OCI-LY7 (cell line): Measurements from ENCODE around the gene EPB41L1. TPM values are rescaled to one million over a fixed set of nuclear protein-coding genes. Genes with fewer than 3 reads are reported as not detected.

ENCODE experiments used
- BruUV-seq: library from RNA; stranded (reverse); fragments of 400-500 nt; replicated peaks from 2 replicates; lab custom pipeline; 2021; lab: Mats Ljungman, UMichigan
- CTCF ChIA-PET: fragments of 300-600 bp; sonication (Branson Sonifier 250); formaldehyde crosslinking; loops from one replicate; lab custom pipeline; 2022; ENCODE audit warnings: antibody characterized with exemption; ENCODE audit not compliant: unreplicated experiment; lab: Charles Lee
- POLR2A ChIA-PET: fragments of 300-600 bp; sonication (Branson Sonifier 250); formaldehyde crosslinking; loops from one replicate; lab custom pipeline; 2022; ENCODE audit warnings: antibody characterized with exemption; lab: Charles Lee
- DNase-seq: peaks from one replicate; pipeline ENCODE4 v3.0.0-alpha.2; 2015; ENCODE audit warnings: low spot score
- H2AFZ ChIP-seq: fragments of 200-600 bp; sonication (generic), shearing (Covaris generic); 2 replicates; pipeline ENCODE4 v1.6.1; 2014; ENCODE audit warnings: mild to moderate bottlenecking, antibody characterized with exemption, low read length, moderate library complexity
- H3K27ac ChIP-seq: fragments of 200-600 bp; sonication (generic); 2 replicates; pipeline ENCODE4 v1.5.1; 2014; ENCODE audit warnings: mixed run types, low read depth, mild to moderate bottlenecking, moderate library complexity, low read length, inconsistent platforms; ENCODE audit not compliant: poor library complexity, severe bottlenecking
- H3K36me3 ChIP-seq: fragments of 200-600 bp; sonication (generic); 2 replicates; pipeline ENCODE4 v1.6.1; 2014; ENCODE audit warnings: mild to moderate bottlenecking, antibody characterized with exemption, low read length, moderate library complexity, mixed read lengths; ENCODE audit not compliant: insufficient read depth
- H3K4me1 ChIP-seq: fragments of 200-600 bp; sonication (generic); 2 replicates; pipeline ENCODE4 v1.5.1; 2014; ENCODE audit warnings: mild to moderate bottlenecking, low read length; ENCODE audit not compliant: insufficient read depth, poor library complexity, severe bottlenecking
- H3K4me2 ChIP-seq: fragments of 200-600 bp; sonication (generic); 2 replicates; pipeline ENCODE4 v1.6.1; 2014; ENCODE audit warnings: mild to moderate bottlenecking, low read length
- H3K4me3 ChIP-seq: fragments of 200-600 bp; sonication (generic); 2 replicates; pipeline ENCODE4 v1.5.1; 2014; ENCODE audit warnings: mild to moderate bottlenecking, low read depth, low read length; ENCODE audit not compliant: poor library complexity, severe bottlenecking
- H3K79me2 ChIP-seq: fragments of 200-600 bp; sonication (generic); 2 replicates; pipeline ENCODE4 v1.6.1; 2016; ENCODE audit warnings: low read depth, mild to moderate bottlenecking, low read length, moderate library complexity, mixed read lengths; ENCODE audit not compliant: insufficient read depth
- H3K9me2 ChIP-seq: fragments of 200-600 bp; sonication (generic); 2 replicates; pipeline ENCODE4 v1.6.1; 2016; ENCODE audit warnings: mild to moderate bottlenecking, low read length, mixed read lengths; ENCODE audit not compliant: insufficient read depth
- H3K9me3 ChIP-seq: fragments of 200-600 bp; sonication (generic); 2 replicates; pipeline ENCODE4 v1.6.1; 2014; ENCODE audit warnings: mild to moderate bottlenecking, mixed run types, low read length, mixed read lengths
- H4K20me1 ChIP-seq: fragments of 200-600 bp; sonication (generic); 2 replicates; pipeline ENCODE4 v1.6.1; 2014; ENCODE audit warnings: mild to moderate bottlenecking, antibody characterized with exemption, low read length, moderate library complexity, mixed read lengths; ENCODE audit not compliant: insufficient read depth
- CTCF ChIP-seq: fragments of 200-600 bp; sonication (generic); conservative IDR thresholded peaks from 2 replicates; pipeline ENCODE4 v1.5.1; 2014; ENCODE audit warnings: mild to moderate bottlenecking, antibody characterized with exemption, low read length, moderate library complexity, mixed read lengths
- EZH2phosphoT487 ChIP-seq: fragments of 200-600 bp; sonication (generic); IDR thresholded peaks from 2 replicates; pipeline ENCODE4 v1.6.1; 2018; ENCODE audit warnings: low read depth, borderline replicate concordance, mild to moderate bottlenecking, mixed run types, antibody characterized with exemption, low read length, moderate library complexity, mixed read lengths
- intact Hi-C: fragments of 100-400 bp; cut with micrococcal nuclease; formaldehyde crosslinking; loops from one replicate; pipeline ENCODE4 v1.10.0; 2022; ENCODE audit not compliant: unreplicated experiment
- total RNA-seq, 2 experiments: library from RNA; depleted of rRNA in 1 of 2; stranded (reverse); fragments of >200 nt in 1 of 2; shearing (Covaris generic) in 1 of 2; gene quantifications; 2 replicates each; pipeline ENCODE4 v1.2.3, GENCODE V29; 2014 to 2022

EPB41L1 gene
- total RNA-seq, 2 experiments from 2014 or later, result 0.54 to 1.6 TPM

- H3K27ac ChIP-seq, result peak overlapping the region; percentile 83
- intact Hi-C loops, result loop anchor here (1.0 kb wide), 1 partner anchor 58 kb away; no protein-coding TSS in a partner anchor
- BruUV-seq, result no TSS peak
- ChIA-PET CTCF (no interaction called here), POLR2A (no interaction called here)
- TF ChIP-seq EZH2phosphoT487 (no peak), CTCF (peak; percentile 72)
- H2AFZ ChIP-seq, result peak overlapping the region; percentile 32; the same call in 1 of the 2 replicates
- H4K20me1 ChIP-seq, result no peaks in the 10 kb centered on the region
- H3K9me2 ChIP-seq, result no peaks in the 10 kb centered on the region
- H3K4me3 ChIP-seq, result peak overlapping the region; percentile 64
- no peak for DNase-seq
- peaks cover 7% of the 10 kb centered on the region; the same call in 1 of the 2 replicates for H3K79me2 ChIP-seq
- peak overlapping the region; percentile 78 for H3K4me2 ChIP-seq
- no peaks in the 10 kb centered on the region for H3K9me3 ChIP-seq
- H3K4me1 ChIP-seq, result peaks cover 79% of the 10 kb centered on the region
- no peaks in the 10 kb centered on the region for H3K36me3 ChIP-seq
Measured at GRCh38 chr20:36141310-36141709, 13.2 kb upstream of the EPB41L1 start.

- Histone ChIP-seq H3K27ac (peak overlapping the region; percentile 83), H3K9me3 (no peaks in the 10 kb centered on the region), H3K4me3 (no peak overlapping the region), H3K79me2 (peaks cover 7% of the 10 kb centered on the region; the same call in 1 of the 2 replicates), H3K36me3 (no peaks in the 10 kb centered on the region), H4K20me1 (no peaks in the 10 kb centered on the region), H3K9me2 (no peaks in the 10 kb centered on the region), H3K4me1 (peaks cover 72% of the 10 kb centered on the region), H3K4me2 (0 out of 2 replicates have a peak overlapping the region, but pooled peaks have one; percentile 1), H2AFZ (no peak overlapping the region)
- ChIA-PET CTCF (interaction anchor here (1.3 kb wide), 1 partner anchor 162 kb away, joined by 5 read pairs; no protein-coding TSS in a partner anchor), POLR2A (interaction anchor here (0.5 to 1.9 kb wide), 4 partner anchors 10 to 858 kb away, joined by 3 to 7 read pairs (median 4); partner anchors contain the start of gene SCAND1)
- no peak for DNase-seq
- TF ChIP-seq EZH2phosphoT487 (no peak), CTCF (no peak)
- intact Hi-C loops, result no loop called here
- no TSS peak for BruUV-seq
Measured at GRCh38 chr20:36144336-36144735, 10.2 kb upstream of the EPB41L1 start.
